Natural killer cell (primary cell): ENCODE results near the gene DISC1. TPM values are rescaled to one million over a fixed set of nuclear protein-coding genes. Genes with fewer than 3 reads are reported as not detected.

Experiments
- ATAC-seq, 3 donors: fragments of 150-1000 bp in 2 of 3; fragments of 200-7000 bp in 1 of 3; cut with Tn5 transposase; 1 replicate in 1 of 3; 2 replicates in 2 of 3; pipeline ENCODE4 v1.10.0; 2021; ENCODE audit warnings: mild to moderate bottlenecking in 2 of 3, moderate library complexity in 2 of 3
- DNase-seq, 2 donors: peaks; one replicate each; pipeline versions ENCODE4 v3.0.0 to v3.0.0-alpha.2; 2013 to 2021; ENCODE audit warnings: mixed read lengths in 1 of 2
- H3K27ac ChIP-seq: one replicate; pipeline ENCODE4 v1.5.1; 2013; ENCODE audit warnings: mild to moderate bottlenecking, low read length
- H3K27me3 ChIP-seq: one replicate; pipeline ENCODE4 v1.6.1; 2013; ENCODE audit warnings: low read length; ENCODE audit not compliant: control insufficient read depth, insufficient read depth
- H3K36me3 ChIP-seq: one replicate; pipeline ENCODE4 v1.6.1; 2013; ENCODE audit warnings: low read length; ENCODE audit not compliant: control insufficient read depth, insufficient read depth
- H3K4me1 ChIP-seq: one replicate; pipeline ENCODE4 v1.6.1; 2013; ENCODE audit warnings: low read length; ENCODE audit not compliant: control insufficient read depth, insufficient read depth
- H3K4me3 ChIP-seq: one replicate; pipeline ENCODE4 v1.5.1; 2013; ENCODE audit warnings: low read length
- H3K9me3 ChIP-seq: one replicate; pipeline ENCODE4 v1.6.1; 2013; ENCODE audit warnings: low read length; ENCODE audit not compliant: control insufficient read depth, insufficient read depth
- H3K27ac Mint-ChIP-seq, 2 donors: one replicate each; pipeline ENCODE4 v1.8.0; 2022; ENCODE audit warnings: mild to moderate bottlenecking in 2 of 2, mixed read lengths in 2 of 2, moderate library complexity in 1 of 2
- H3K27me3 Mint-ChIP-seq, 2 donors: one replicate each; pipeline ENCODE4 v1.8.0; 2022; ENCODE audit warnings: low read depth in 2 of 2, mixed read lengths in 2 of 2
- H3K36me3 Mint-ChIP-seq: one replicate; pipeline ENCODE4 v1.8.0; 2022; ENCODE audit warnings: mixed read lengths
- H3K4me1 Mint-ChIP-seq, 2 donors: one replicate each; pipeline ENCODE4 v1.8.0; 2022; ENCODE audit warnings: mixed read lengths in 2 of 2
- H3K4me3 Mint-ChIP-seq: one replicate; pipeline ENCODE4 v1.8.0; 2022; ENCODE audit warnings: mild to moderate bottlenecking, moderate library complexity, mixed read lengths
- H3K9me3 Mint-ChIP-seq, 2 donors: one replicate each; pipeline ENCODE4 v1.8.0; 2022; ENCODE audit warnings: mixed read lengths in 2 of 2
- CTCF ChIP-seq: fragments of 200-600 bp; IDR thresholded peaks from one replicate; pipeline ENCODE4 v1.8.0; 2022; ENCODE audit warnings: antibody characterized with exemption
- WGBS: methylation state at CpG from one replicate; pipeline ENCODE4 v1.1.7; 2013; ENCODE audit warnings: missing lambda C conversion rate; ENCODE audit not compliant: insufficient coverage; 5-methylcytosine and 5-hydroxymethylcytosine counted together
- intact Hi-C: fragments of 100-400 bp; cut with micrococcal nuclease; formaldehyde crosslinking; loops from one replicate; pipeline ENCODE4 v1.14.2; 2022
- total RNA-seq, 4 donors: library from RNA; stranded (reverse); fragments of 120-200 nt in 1 of 4; gene quantifications; one replicate each; pipeline versions ENCODE4 v1.2.3 to v1.2.4, GENCODE V29; 2013 to 2022

DISC1 gene
- total RNA-seq, 3 donors from 2014 or later (not counting 1 experiment from before 2014, with no cell fraction given) = 5.9 to 10.7 (median 9.7) TPM

GRCh38 chr1:232017057-232017456 is 390.5 kb downstream of the DISC1 start:
- no peak for ATAC-seq
- no peaks in the 10 kb centered on the region for H3K9me3 Mint-ChIP-seq
- no peak for DNase-seq
- Histone ChIP-seq H3K27me3 (no peaks in the 10 kb centered on the region), H3K36me3 (no peaks in the 10 kb centered on the region), H3K4me3 (no peak overlapping the region), H3K4me1 (no peaks in the 10 kb centered on the region), H3K9me3 (no peaks in the 10 kb centered on the region), H3K27ac (no peak overlapping the region)
- WGBS = no CpG with 5 or more reads among the region's 2 CpGs
- no peak for TF ChIP-seq CTCF
- intact Hi-C loops = no loop called here
- no peak overlapping the region for H3K4me3 Mint-ChIP-seq
- H3K4me1 Mint-ChIP-seq = no peaks in the 10 kb centered on the region
- no peaks in the 10 kb centered on the region for H3K36me3 Mint-ChIP-seq
- no peaks in the 10 kb centered on the region for H3K27me3 Mint-ChIP-seq
- H3K27ac Mint-ChIP-seq = no peak overlapping the region

DNA sequence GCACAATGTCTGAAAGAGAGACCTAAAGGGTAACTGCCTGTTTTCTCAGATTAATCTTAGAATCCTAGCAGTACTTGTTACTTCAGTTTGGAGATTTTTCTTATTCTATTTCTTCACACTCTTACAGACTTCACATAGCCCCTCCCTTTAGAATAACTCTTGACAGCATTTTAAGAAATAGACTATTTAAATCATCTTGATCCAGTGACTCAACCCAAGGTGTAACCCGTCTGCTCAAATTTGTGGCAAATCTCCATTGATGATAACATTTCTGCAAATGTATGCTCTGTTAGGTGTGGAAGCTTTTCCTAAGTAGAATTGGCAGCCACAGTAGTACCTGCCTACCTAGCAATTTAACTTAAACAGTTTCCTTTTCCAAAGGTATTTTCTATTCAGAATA is 391.2 kb downstream of the DISC1 start:
- H3K36me3 Mint-ChIP-seq = no peaks in the 10 kb centered on the region
- H3K4me3 Mint-ChIP-seq = no peak overlapping the region
- Histone ChIP-seq H3K9me3 (no peaks in the 10 kb centered on the region), H3K4me1 (no peaks in the 10 kb centered on the region), H3K27me3 (no peaks in the 10 kb centered on the region), H3K36me3 (no peaks in the 10 kb centered on the region), H3K4me3 (no peak overlapping the region), H3K27ac (no peak overlapping the region)
- no peak overlapping the region for H3K27ac Mint-ChIP-seq
- no peak for DNase-seq
- no peaks in the 10 kb centered on the region for H3K9me3 Mint-ChIP-seq
- no peaks in the 10 kb centered on the region for H3K27me3 Mint-ChIP-seq
- no peak for TF ChIP-seq CTCF
- H3K4me1 Mint-ChIP-seq = no peaks in the 10 kb centered on the region
- ATAC-seq = no peak
- 100% methylated on average over 1 of the region's 1 CpG for WGBS
- intact Hi-C loops = no loop called here

DNA sequence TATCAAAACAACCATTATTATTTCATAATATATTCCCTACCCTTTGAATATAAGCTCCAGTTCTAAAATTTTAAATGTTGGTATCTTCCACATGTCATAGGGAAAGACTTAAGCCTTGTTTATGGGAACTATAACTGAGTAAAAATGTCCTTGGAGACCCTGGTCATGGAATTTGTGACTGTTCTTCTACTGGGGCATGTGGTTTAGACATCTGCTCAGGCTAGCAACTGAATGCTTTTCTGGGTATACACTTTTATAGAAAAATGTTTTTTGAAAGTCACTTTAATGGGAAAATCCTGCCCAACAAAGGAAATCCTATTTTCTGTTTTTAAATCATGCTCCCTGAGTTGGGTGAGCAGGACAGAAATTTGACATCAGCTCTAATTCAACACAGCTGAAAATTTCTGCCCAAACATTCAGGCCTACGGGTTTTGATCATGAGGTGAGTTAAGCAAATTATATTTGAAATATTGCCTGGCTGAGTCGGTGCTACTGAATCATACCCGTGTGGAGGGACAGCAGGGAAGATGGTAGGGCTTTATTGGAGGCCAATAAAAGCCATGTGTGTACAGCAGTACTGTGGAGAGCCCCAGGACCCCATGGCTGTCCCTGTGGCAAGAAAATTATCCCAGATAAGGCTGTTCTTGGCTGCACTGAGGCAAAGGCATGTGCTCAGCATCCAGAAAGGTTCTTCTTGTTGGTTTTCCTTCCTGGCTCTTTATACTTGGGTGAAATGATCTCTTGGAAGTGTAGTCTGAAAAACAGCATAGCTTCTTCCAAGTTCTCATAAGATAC is 391.8 kb downstream of the DISC1 start:
- no peaks in the 10 kb centered on the region for H3K27me3 ChIP-seq
- no peak for TF ChIP-seq CTCF
- no peaks in the 10 kb centered on the region for H3K9me3 ChIP-seq
- ATAC-seq = no peak
- H3K4me3 ChIP-seq = no peak overlapping the region
- Mint-ChIP-seq H3K27me3 (no peaks in the 10 kb centered on the region), H3K36me3 (no peaks in the 10 kb centered on the region), H3K27ac (no peak overlapping the region), H3K9me3 (no peaks in the 10 kb centered on the region), H3K4me1 (no peaks in the 10 kb centered on the region), H3K4me3 (no peak overlapping the region)
- WGBS = 92% methylated on average over 3 of the region's 3 CpGs
- DNase-seq = no peak
- H3K36me3 ChIP-seq = no peaks in the 10 kb centered on the region
- no peak overlapping the region for H3K27ac ChIP-seq
- no peaks in the 10 kb centered on the region for H3K4me1 ChIP-seq
- intact Hi-C loops = no loop called here

GRCh38 chr1:232019026-232019340 is 392.4 kb downstream of the DISC1 start:
- Mint-ChIP-seq H3K27ac (no peak overlapping the region), H3K36me3 (no peaks in the 10 kb centered on the region), H3K4me1 (no peaks in the 10 kb centered on the region), H3K27me3 (no peaks in the 10 kb centered on the region), H3K9me3 (no peaks in the 10 kb centered on the region), H3K4me3 (no peak overlapping the region)
- H3K27ac ChIP-seq = no peak overlapping the region
- H3K9me3 ChIP-seq = no peaks in the 10 kb centered on the region
- no peak for DNase-seq
- H3K4me1 ChIP-seq = no peaks in the 10 kb centered on the region
- no peaks in the 10 kb centered on the region for H3K36me3 ChIP-seq
- TF ChIP-seq CTCF = no peak
- intact Hi-C loops = no loop called here
- ATAC-seq = no peak
- H3K4me3 ChIP-seq = no peak overlapping the region
- H3K27me3 ChIP-seq = no peaks in the 10 kb centered on the region
- 92% methylated on average over 3 of the region's 5 CpGs for WGBS
